ENCODE results near the gene CGB3.

The CGB3 gene

DNA sequence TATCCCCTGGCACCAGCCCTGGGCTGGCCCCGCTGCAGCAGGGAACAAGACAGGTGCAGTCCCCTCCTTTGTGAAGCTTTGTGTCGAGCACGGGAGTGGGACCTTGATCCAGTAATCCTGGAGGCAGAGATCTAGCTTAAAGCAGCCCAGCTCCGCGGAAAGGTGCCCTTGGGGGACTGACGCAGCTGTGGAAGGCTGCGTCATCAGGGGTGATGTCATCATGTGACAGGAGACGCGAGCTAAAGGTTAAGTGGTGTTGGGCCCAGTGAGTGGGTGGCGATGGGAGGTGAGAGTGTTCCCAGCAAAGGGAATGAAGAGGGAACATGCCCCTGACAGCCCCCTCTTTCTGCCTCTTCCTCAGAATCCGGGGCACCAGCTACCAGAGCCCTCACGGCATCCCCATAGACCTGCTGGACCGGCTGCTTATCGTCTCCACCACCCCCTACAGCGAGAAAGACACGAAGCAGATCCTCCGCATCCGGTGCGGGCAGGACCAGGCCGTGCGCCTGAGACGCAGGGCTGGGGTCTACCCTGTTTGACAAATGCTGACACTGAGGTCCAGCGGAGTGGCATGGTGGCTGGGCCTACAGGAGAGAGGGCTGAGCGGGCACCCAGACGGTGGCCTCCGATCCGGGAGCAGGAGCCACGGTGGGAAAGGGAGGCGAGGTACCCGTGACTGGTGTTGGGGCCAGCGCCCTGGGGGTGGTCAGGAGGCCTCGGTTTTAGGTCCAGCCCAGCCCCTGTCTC lies 9.8 kb downstream of the CGB3 start:
- H3K4me3 ChIP-seq (replicated peaks; ENCODE audit: low read depth, low read length), result no peak overlapping the region
- TF ChIP-seq, protein P1, sequence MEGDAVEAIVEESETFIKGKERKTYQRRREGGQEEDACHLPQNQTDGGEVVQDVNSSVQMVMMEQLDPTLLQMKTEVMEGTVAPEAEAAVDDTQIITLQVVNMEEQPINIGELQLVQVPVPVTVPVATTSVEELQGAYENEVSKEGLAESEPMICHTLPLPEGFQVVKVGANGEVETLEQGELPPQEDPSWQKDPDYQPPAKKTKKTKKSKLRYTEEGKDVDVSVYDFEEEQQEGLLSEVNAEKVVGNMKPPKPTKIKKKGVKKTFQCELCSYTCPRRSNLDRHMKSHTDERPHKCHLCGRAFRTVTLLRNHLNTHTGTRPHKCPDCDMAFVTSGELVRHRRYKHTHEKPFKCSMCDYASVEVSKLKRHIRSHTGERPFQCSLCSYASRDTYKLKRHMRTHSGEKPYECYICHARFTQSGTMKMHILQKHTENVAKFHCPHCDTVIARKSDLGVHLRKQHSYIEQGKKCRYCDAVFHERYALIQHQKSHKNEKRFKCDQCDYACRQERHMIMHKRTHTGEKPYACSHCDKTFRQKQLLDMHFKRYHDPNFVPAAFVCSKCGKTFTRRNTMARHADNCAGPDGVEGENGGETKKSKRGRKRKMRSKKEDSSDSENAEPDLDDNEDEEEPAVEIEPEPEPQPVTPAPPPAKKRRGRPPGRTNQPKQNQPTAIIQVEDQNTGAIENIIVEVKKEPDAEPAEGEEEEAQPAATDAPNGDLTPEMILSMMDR (IDR thresholded peaks at IDR 0.05; ENCODE audit: low read depth, low read length, missing control alignments), result no peak
- DNase-seq (ENCODE audit: extremely low read depth, low read depth), result no peak

DNA sequence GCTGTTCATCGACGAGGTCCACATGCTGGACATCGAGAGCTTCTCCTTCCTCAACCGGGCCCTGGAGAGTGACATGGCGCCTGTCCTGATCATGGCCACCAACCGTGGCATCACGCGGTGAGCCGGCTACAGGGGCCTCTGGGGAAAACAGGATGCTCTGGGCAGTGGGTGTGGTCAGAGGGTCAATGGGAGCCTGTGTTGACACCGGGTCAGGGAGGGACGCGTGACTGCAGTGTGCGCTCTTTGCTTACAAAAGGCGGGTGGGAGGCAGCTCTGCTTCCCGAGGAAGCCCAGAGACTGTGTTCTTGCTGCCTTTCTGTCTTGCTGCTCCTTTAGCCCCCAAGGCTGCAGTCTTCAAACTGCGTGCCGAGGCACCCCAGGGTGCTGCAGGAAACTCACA lies 12.9 kb downstream of the CGB3 start:
- TF ChIP-seq, protein P1 (IDR thresholded peaks at IDR 0.05; ENCODE audit: low read depth, low read length, missing control alignments), result no peak
- H3K4me3 ChIP-seq (replicated peaks; ENCODE audit: low read depth, low read length), result no peak overlapping the region

DNA sequence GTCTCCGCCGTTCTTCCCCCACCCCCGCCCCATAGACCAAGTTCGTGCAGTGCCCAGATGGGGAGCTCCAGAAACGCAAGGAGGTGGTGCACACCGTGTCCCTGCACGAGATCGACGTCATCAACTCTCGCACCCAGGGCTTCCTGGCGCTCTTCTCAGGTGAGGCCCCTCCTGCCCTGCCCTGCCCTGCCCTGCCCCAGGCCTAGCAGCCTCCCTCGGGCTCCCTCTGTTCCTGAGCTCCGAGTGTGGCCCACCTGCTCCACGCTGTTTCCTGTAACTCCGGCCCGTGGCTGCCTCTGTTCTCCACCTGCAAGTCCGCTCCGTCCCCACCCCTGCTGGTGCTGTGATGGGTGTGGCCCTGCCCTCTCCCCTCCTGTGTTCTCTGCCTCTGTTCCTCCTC lies 13.7 kb downstream of the CGB3 start:
- TF ChIP-seq, protein P1 (IDR thresholded peaks at IDR 0.05; ENCODE audit: low read depth, low read length, missing control alignments), result no peak
- H3K4me3 ChIP-seq (replicated peaks; ENCODE audit: low read depth, low read length), result no peak overlapping the region
- DNase-seq (ENCODE audit: extremely low read depth, low read depth), result no peak

More for the DNA sequence above, 12.9 kb downstream of the CGB3 start:
- no peak for DNase-seq (ENCODE audit: extremely low read depth, low read depth)

DNA sequence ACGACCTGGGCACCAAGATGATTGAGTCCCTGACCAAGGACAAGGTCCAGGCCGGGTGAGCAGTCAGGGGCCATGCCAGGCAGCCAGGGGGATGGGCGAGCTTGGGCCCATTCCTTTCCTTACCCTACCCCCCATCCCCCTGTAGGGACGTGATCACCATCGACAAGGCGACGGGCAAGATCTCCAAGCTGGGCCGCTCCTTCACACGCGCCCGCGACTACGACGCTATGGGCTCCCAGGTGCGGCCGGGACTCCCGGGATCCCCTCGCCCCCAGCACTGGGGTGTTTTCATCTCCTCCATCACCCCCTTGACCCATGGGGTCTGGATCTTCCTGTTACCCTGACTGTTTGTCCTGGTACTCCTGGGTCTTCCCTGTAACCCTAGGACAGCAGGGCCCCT lies 14.3 kb downstream of the CGB3 start:
- TF ChIP-seq, protein P1 (IDR thresholded peaks at IDR 0.05; ENCODE audit: low read depth, low read length, missing control alignments), result no peak
- no peak for DNase-seq (ENCODE audit: extremely low read depth, low read depth)
- no peak overlapping the region for H3K4me3 ChIP-seq (replicated peaks; ENCODE audit: low read depth, low read length)

DNA sequence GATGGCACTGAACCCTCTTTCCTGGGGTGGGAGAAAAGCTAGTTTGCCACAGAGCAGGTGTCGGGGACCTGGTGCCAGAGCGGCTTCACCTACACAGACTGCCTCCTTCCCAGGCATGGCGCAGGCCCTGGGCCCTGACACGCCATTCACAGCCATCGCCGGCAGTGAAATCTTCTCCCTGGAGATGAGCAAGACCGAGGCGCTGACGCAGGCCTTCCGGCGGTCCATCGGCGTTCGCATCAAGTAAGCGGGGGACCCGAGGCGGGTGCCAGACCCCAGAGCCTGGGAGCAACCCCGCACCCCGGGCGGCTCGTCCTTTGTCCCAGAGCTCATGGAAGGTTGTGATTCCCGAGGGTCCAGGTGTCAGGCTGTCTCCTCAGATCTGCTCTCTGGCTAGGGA lies 17.2 kb downstream of the CGB3 start:
- TF ChIP-seq, protein P1 (IDR thresholded peaks at IDR 0.05; ENCODE audit: low read depth, low read length, missing control alignments), result no peak
- no peak overlapping the region for H3K4me3 ChIP-seq (replicated peaks; ENCODE audit: low read depth, low read length)
- no peak for DNase-seq (ENCODE audit: extremely low read depth, low read depth)

DNA sequence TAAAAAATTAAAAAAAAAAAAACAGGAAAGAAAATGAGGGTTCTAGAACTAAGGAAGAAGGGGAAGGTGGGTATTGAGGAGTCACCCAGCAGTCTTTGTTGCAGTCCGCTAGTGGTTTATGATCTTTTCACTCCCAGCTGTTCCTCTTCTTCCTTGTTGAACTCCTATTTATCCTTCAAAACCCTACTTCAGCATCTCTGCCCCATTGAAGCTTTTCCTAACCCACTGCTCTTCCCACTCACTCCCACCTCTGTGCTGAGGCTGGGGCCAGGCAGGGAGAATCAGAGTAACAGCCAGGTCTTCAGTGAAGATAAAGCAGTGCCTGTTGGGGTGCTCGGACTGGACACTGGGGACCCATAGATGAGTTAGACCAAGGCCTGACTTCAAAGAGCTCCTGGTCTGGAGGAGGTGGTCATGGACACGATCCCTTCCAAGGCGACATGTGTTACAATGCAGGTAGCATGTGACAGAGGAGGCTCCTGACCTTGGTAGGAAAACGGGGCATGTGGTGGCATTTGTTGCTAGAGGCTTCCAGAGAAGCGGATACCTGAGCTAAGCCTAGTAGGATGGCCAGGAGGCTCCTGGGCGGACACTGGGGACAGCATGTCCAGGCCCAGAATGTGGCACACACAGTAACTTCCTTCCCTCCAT lies 19.0 kb downstream of the CGB3 start:
- H3K4me3 ChIP-seq (replicated peaks; ENCODE audit: low read depth, low read length), result no peak overlapping the region
- TF ChIP-seq, protein P1 (IDR thresholded peaks at IDR 0.05; ENCODE audit: low read depth, low read length, missing control alignments), result no peak
- no peak for DNase-seq (ENCODE audit: extremely low read depth, low read depth)

All from HFF-Myc (cell line).